Naive B cell (primary cell): Measurements from ENCODE around the gene SCP2. TPM values are rescaled to one million over a fixed set of nuclear protein-coding genes. Genes with fewer than 3 reads are reported as not detected.
"Not testable (repeated sequence)": the region's sequence is repeated elsewhere in the genome, so short reads cannot be mapped to it uniquely, and the experiment has no call there.

Experiments
- ATAC-seq, 2 donors: fragments of 150-1000 bp; cut with Tn5 transposase; 2 replicates each; pipeline ENCODE4 v1.10.0; 2021; ENCODE audit warnings: low read depth in 2 of 2, mild to moderate bottlenecking in 2 of 2, moderate library complexity in 2 of 2
- DNase-seq: peaks from one replicate; pipeline ENCODE4 v3.0.0; 2022
- H3K27ac Mint-ChIP-seq, 6 donors: one replicate each; pipeline ENCODE4 v1.8.0; 2020 to 2022; ENCODE audit warnings: mild to moderate bottlenecking in 6 of 6, mixed read lengths in 6 of 6, moderate library complexity in 5 of 6, inconsistent platforms in 2 of 6
- H3K27me3 Mint-ChIP-seq, 3 donors: one replicate each; pipeline ENCODE4 v1.8.0; 2021 to 2022; ENCODE audit warnings: mixed read lengths in 3 of 3, mild to moderate bottlenecking in 1 of 3
- H3K36me3 Mint-ChIP-seq, 2 donors: one replicate each; pipeline ENCODE4 v1.8.0; 2020 to 2022; ENCODE audit warnings: mixed read lengths in 2 of 2, inconsistent platforms in 1 of 2, mild to moderate bottlenecking in 1 of 2
- H3K4me1 Mint-ChIP-seq, 3 donors: one replicate each; pipeline ENCODE4 v1.8.0; 2020 to 2022; ENCODE audit warnings: mixed read lengths in 3 of 3, inconsistent platforms in 1 of 3, mild to moderate bottlenecking in 1 of 3, moderate library complexity in 1 of 3
- H3K4me3 Mint-ChIP-seq, 8 donors: one replicate each; pipeline ENCODE4 v1.8.0; 2020 to 2022; ENCODE audit warnings: mild to moderate bottlenecking in 8 of 8, mixed read lengths in 8 of 8, moderate library complexity in 8 of 8, inconsistent platforms in 2 of 8
- H3K9me3 Mint-ChIP-seq, 7 donors: one replicate each; pipeline ENCODE4 v1.8.0; 2020 to 2022; ENCODE audit warnings: mixed read lengths in 7 of 7, mild to moderate bottlenecking in 5 of 7, inconsistent platforms in 2 of 7, moderate library complexity in 1 of 7
- polyA plus RNA-seq, 6 donors: library from polyadenylated mRNA; unstranded; fragments of 300-500 nt; fragmentation: Illumina TruSeq; gene quantifications; one replicate each; pipeline ENCODE4 v1.2.3, GENCODE V29; 2021; ENCODE audit warnings: low read depth in 6 of 6

The SCP2 gene
- polyA plus RNA-seq, 6 donors from 2014 or later: 126 to 206 (median 169) TPM

- Mint-ChIP-seq H3K9me3 (no peaks in the 10 kb centered on the region), H3K27me3 (peaks cover 10 to 17% (median 15%) of the 10 kb centered on the region in 3 donors), H3K27ac (peak overlapping the region in 4 of 6 donors; percentile 9 to 89 (median 29)), H3K4me3 (peak overlapping the region in 7 of 8 donors; percentile 22 to 76 (median 69)), H3K4me1 (peaks cover 0 to 15% (median 5%) of the 10 kb centered on the region in 3 donors), H3K36me3 (no peaks in the 10 kb centered on the region)
- no peak for ATAC-seq
- no peak for DNase-seq
Measured at GRCh38 chr1:52919723-52920483, 7.2 kb upstream of the SCP2 start.

- H3K9me3 Mint-ChIP-seq: no peaks in the 10 kb centered on the region
- DNase-seq: no peak
- H3K4me1 Mint-ChIP-seq: peaks cover under 1 to 15% (median 5%) of the 10 kb centered on the region in 3 donors
- H3K36me3 Mint-ChIP-seq: no peaks in the 10 kb centered on the region
- H3K4me3 Mint-ChIP-seq: peak overlapping the region; percentile 34 to 84 (median 72)
- no peak for ATAC-seq
- H3K27ac Mint-ChIP-seq: peak overlapping the region in 1 of 6 donors; percentile 92
- peaks cover 10 to 19% (median 19%) of the 10 kb centered on the region in 3 donors for H3K27me3 Mint-ChIP-seq
Measured at GRCh38 chr1:52920791-52921291, 6.2 kb upstream of the SCP2 start.

GRCh38 chr1:52925571-52926005, 1.5 kb upstream of the SCP2 start:
- Mint-ChIP-seq H3K4me3 (peak overlapping the region in 1 of 8 donors; percentile 6), H3K9me3 (no peaks in the 10 kb centered on the region), H3K4me1 (peaks cover 14 to 27% (median 18%) of the 10 kb centered on the region in 3 donors), H3K36me3 (no peaks in the 10 kb centered on the region), H3K27ac (no peak overlapping the region), H3K27me3 (peaks cover 23 to 30% (median 30%) of the 10 kb centered on the region in 3 donors)
- DNase-seq: no peak
- ATAC-seq: no peak

DNA sequence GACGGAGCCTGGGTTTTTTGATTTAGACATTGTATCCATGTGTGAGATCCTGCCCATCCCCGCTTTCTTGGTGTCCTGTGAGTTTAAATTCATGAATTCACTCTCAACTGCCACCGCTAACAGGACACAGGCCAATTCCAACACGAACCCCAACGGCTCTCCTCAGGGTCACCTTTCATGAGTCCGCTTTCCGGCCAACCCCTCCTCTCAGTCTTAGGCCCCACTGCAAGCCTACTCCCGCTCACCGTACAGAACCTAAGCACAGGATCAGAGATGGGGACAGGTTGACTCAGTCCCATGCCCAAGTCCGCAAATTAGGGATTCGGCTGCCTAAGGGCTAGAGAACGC, 238 bp upstream of the SCP2 start:
- H3K36me3 Mint-ChIP-seq: no peaks in the 10 kb centered on the region
- ATAC-seq (peak in 1 of 2 donors; percentile 9), DNase-seq (no peak)
- H3K27ac Mint-ChIP-seq: peak overlapping the region in 1 of 6 donors; percentile 88
- peak overlapping the region; percentile 78 to 94 (median 86) for H3K4me3 Mint-ChIP-seq
- H3K4me1 Mint-ChIP-seq: peaks cover 14 to 23% (median 18%) of the 10 kb centered on the region in 3 donors
- H3K27me3 Mint-ChIP-seq: peaks cover 23 to 30% (median 27%) of the 10 kb centered on the region in 3 donors
- no peaks in the 10 kb centered on the region for H3K9me3 Mint-ChIP-seq

DNA sequence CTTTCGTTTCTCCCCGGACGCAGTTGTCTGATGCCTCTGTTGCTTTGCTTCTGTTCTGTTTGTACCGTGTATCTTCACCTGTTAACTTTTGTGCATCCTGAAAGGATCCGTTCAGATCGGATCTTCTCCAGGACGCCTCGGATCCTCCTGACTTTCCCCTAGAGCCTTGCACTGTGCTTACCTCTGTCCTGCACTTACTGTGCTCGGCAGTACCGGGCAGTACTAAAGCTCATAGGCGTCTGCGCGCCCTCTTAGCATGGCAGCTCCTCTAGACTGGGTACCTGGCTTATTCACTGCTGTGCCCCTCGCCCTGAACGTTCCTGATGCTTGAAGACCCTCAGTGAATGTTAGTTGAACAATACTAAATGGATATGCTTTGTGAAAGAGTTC, 934 bp downstream of the SCP2 start:
- Mint-ChIP-seq H3K4me1 (peaks cover 14 to 20% (median 18%) of the 10 kb centered on the region in 3 donors), H3K9me3 (no peaks in the 10 kb centered on the region), H3K27ac (peak overlapping the region in 4 of 6 donors; percentile 0 to 17 (median 6)), H3K36me3 (no peaks in the 10 kb centered on the region), H3K27me3 (peaks cover 20 to 25% (median 22%) of the 10 kb centered on the region in 3 donors), H3K4me3 (peak overlapping the region; percentile 78 to 94 (median 86))
- ATAC-seq (no peak), DNase-seq (no peak)

GRCh38 chr1:52929019-52929418, 1.9 kb downstream of the SCP2 start:
- Mint-ChIP-seq H3K27ac (no peak overlapping the region), H3K9me3 (no peaks in the 10 kb centered on the region), H3K4me1 (peaks cover 14 to 20% (median 18%) of the 10 kb centered on the region in 3 donors), H3K4me3 (peak overlapping the region in 2 of 8 donors; percentile 4 to 10), H3K36me3 (no peaks in the 10 kb centered on the region), H3K27me3 (peaks cover 13 to 19% (median 17%) of the 10 kb centered on the region in 3 donors)
- DNase-seq: no peak
- ATAC-seq: no peak

- ATAC-seq: no peak
- Mint-ChIP-seq H3K27me3 (peaks cover 0 to 10% (median 6%) of the 10 kb centered on the region in 3 donors), H3K36me3 (peaks cover 0 to 8% of the 10 kb centered on the region in 2 donors), H3K4me3 (no peak overlapping the region), H3K4me1 (no peaks in the 10 kb centered on the region), H3K27ac (no peak overlapping the region), H3K9me3 (no peaks in the 10 kb centered on the region)
- DNase-seq: no peak
Measured at GRCh38 chr1:52937433-52938182, 10.5 kb downstream of the SCP2 start.

DNA sequence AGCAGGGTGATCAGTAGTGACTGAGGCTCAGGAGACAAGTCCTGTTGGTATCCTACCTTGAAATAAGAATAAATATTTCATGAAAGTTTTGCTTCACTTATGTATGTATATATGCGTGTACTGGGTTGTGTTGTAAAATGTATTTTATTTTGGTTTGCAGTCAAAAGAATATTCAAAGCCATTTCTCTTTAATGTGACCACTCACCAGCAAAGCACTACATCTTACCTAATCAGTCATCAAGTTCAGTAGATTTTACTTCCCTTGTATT, 11.0 kb downstream of the SCP2 start:
- peaks cover 0 to 8% of the 10 kb centered on the region in 2 donors for H3K36me3 Mint-ChIP-seq
- H3K27me3 Mint-ChIP-seq: peaks cover 0 to 10% (median 6%) of the 10 kb centered on the region in 3 donors
- no peak for ATAC-seq
- no peaks in the 10 kb centered on the region for H3K4me1 Mint-ChIP-seq
- H3K27ac Mint-ChIP-seq: no peak overlapping the region
- DNase-seq: no peak
- H3K9me3 Mint-ChIP-seq: no peaks in the 10 kb centered on the region
- no peak overlapping the region for H3K4me3 Mint-ChIP-seq

DNA sequence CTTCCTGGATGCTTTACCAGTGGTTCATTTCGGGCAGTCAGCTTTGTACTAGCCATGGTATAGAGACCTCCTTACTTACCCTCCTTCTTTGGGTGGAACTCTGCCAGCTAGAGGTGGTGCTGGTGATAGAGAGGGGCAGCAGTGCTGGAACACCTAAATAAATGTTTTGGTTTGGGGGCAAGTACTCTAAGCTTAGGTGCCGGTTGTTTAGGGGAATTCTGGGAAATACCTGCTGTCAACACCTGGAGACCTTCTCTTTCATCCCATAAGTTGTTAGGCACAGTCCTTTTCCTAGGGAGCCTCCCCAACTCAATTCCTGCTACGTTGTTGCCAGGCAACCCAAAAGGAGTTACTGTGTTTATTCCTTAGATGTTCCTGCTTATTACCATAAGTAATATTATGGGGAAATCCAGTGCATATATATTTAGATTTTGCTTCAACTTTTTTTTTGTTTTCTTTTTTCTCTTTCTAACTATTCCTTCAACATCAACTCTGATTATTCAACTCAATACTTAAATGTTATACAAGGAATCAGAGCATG, 16.9 kb downstream of the SCP2 start:
- Mint-ChIP-seq H3K4me1 (peaks cover 0 to 4% (median 0%) of the 10 kb centered on the region in 3 donors), H3K4me3 (no peak overlapping the region), H3K36me3 (peaks cover 0 to 8% of the 10 kb centered on the region in 2 donors), H3K9me3 (no peaks in the 10 kb centered on the region), H3K27me3 (peaks cover 0 to 10% (median 6%) of the 10 kb centered on the region in 3 donors), H3K27ac (no peak overlapping the region)
- DNase-seq (no peak), ATAC-seq (no peak)

DNA sequence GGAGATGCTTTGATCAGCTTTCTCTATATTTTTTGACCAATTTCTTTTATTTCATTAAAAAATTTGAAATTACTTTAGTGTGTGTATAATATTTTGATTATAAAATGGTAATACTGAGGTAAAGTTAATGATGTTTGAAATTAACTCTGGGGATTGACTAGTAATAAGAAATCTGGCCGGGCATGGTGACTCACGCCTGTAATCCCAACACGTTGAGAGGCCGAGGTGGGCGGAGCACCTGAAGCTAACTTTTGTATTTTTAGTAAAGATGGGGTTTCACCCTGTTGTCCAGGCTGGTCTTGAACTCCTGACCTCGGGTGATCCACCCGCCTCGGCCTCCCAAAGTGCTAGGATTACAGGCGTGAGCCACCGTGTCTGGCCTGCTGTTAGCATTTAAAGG, 17.5 kb downstream of the SCP2 start:
- peaks cover 0 to 10% (median 6%) of the 10 kb centered on the region in 3 donors for H3K27me3 Mint-ChIP-seq
- DNase-seq (no peak), ATAC-seq (no peak)
- H3K4me3 Mint-ChIP-seq: no peak overlapping the region
- H3K27ac Mint-ChIP-seq: no peak overlapping the region
- peaks cover 0 to 4% (median 0%) of the 10 kb centered on the region in 3 donors for H3K4me1 Mint-ChIP-seq
- H3K9me3 Mint-ChIP-seq: peaks cover 0 to 6% (median 2%) of the 10 kb centered on the region in 7 donors
- peaks cover 0 to 8% of the 10 kb centered on the region in 2 donors for H3K36me3 Mint-ChIP-seq

DNA sequence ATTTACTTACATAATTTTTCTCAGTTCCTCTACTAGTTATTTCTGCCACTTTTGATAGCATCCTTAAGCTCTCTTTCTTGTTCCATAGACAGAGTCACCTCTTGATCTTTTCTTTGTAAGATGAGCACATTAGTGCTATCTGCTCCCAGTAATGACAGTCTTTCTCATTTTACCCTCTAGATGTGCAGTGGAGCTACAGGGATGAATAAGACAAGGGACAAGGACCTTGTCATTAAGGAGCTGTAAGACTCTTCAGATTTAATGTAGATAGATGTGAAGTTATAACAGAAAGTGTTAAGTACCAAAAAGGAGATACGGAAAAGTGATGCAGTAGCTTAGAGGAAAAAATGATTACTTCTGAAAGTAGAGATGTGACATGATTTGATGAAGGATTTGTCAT, 20.4 kb downstream of the SCP2 start:
- Mint-ChIP-seq H3K4me3 (no peak overlapping the region), H3K27me3 (peaks cover 0 to 5% (median 0%) of the 10 kb centered on the region in 3 donors), H3K36me3 (no peaks in the 10 kb centered on the region), H3K9me3 (peaks cover 0 to 8% (median 2%) of the 10 kb centered on the region in 7 donors), H3K4me1 (peaks cover 0 to 4% (median 0%) of the 10 kb centered on the region in 3 donors), H3K27ac (no peak overlapping the region)
- no peak for ATAC-seq
- DNase-seq: no peak

GRCh38 chr1:52949602-52950001, 22.5 kb downstream of the SCP2 start:
- not testable (repeated sequence) for H3K27me3 Mint-ChIP-seq, DNase-seq, H3K4me3 Mint-ChIP-seq

GRCh38 chr1:52952112-52952511, 25.0 kb downstream of the SCP2 start:
- H3K4me1 Mint-ChIP-seq: peaks cover 0 to 4% (median 0%) of the 10 kb centered on the region in 3 donors

More at GRCh38 chr1:52949602-52950001, 22.5 kb downstream of the SCP2 start:
- not testable (repeated sequence) for H3K4me1 Mint-ChIP-seq, ATAC-seq, H3K27ac Mint-ChIP-seq, H3K36me3 Mint-ChIP-seq, H3K9me3 Mint-ChIP-seq

More at GRCh38 chr1:52952112-52952511, 25.0 kb downstream of the SCP2 start:
- H3K9me3 Mint-ChIP-seq: peaks cover 0 to 8% (median 2%) of the 10 kb centered on the region in 7 donors
- no peak for ATAC-seq
- no peaks in the 10 kb centered on the region for H3K36me3 Mint-ChIP-seq
- no peak overlapping the region for H3K4me3 Mint-ChIP-seq
- peaks cover 0 to 5% (median 0%) of the 10 kb centered on the region in 3 donors for H3K27me3 Mint-ChIP-seq
- DNase-seq: no peak
- no peak overlapping the region for H3K27ac Mint-ChIP-seq
